ENCODE results near the gene ECT2L.

DNA sequence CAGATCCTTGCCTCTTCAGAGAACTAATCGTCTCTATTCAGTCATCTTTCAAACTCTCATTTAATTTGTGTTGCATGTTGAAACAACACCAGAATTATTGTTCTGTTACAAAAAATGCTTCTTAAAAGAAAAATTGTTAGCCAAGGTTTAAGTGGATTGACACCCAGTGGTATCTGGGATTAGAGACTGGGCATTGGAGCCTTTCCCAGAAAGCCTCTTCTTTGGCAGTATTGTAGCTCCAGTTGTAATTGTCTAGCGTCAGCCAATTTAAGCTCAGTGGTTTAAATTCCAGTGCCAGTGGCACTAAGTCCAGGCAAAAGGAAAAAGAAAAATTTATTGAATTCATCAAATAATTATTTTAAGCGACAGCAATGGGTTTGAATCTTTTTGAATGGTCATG, 21.5 kb upstream of the ECT2L start:
- no peak for TF ChIP-seq CTCF (IDR thresholded peaks at IDR 0.05)
- TF ChIP-seq POLR2A (IDR thresholded peaks at IDR 0.05) = no peak

All from heart left ventricle (tissue), 13 donors.